Caco-2 (cell line): ENCODE data around the gene DAB1. TPM values are rescaled to one million over a fixed set of nuclear protein-coding genes. Genes with fewer than 3 reads are reported as not detected.

Source experiments
- BruUV-seq: library from RNA; stranded (reverse); fragments of 400-500 nt; replicated peaks from 2 replicates; lab custom pipeline; 2021; lab: Mats Ljungman, UMichigan
- CTCF ChIA-PET: fragments of 300-600 bp; sonication (Branson Sonifier 250); formaldehyde crosslinking; loops from one replicate; lab custom pipeline; 2022; ENCODE audit warnings: antibody characterized with exemption; lab: Charles Lee
- POLR2A ChIA-PET: fragments of 300-600 bp; sonication (Branson Sonifier 250); formaldehyde crosslinking; loops from one replicate; lab custom pipeline; 2022; ENCODE audit warnings: antibody characterized with exemption; lab: Charles Lee
- DNase-seq, 2 experiments: peaks; one replicate each; pipeline versions ENCODE4 v3.0.0 to v3.0.0-alpha.2; 2020 to 2022
- H3K27me3 ChIP-seq: replicated peaks from 2 replicates; pipeline ENCODE4 v1.6.0; 2011; ENCODE audit warnings: low read length; ENCODE audit not compliant: control insufficient read depth, insufficient read depth
- H3K36me3 ChIP-seq: 2 replicates; pipeline ENCODE4 v1.5.1; 2011; ENCODE audit warnings: low read length; ENCODE audit not compliant: control insufficient read depth, insufficient read depth
- H3K4me1 ChIP-seq: fragments of 250-450 bp; sonication (Bioruptor Pico); 2 replicates; pipeline ENCODE4 v1.5.1; 2020; ENCODE audit warnings: mild to moderate bottlenecking
- H3K4me3 ChIP-seq: 2 replicates; pipeline ENCODE4 v1.5.1; 2011; ENCODE audit warnings: low read depth, mild to moderate bottlenecking, control low read depth, low read length
- H3K9me3 ChIP-seq: fragments of 250-450 bp; sonication (Bioruptor Pico); 2 replicates; pipeline ENCODE4 v1.5.1; 2020; ENCODE audit warnings: mild to moderate bottlenecking, moderate library complexity
- H3K27ac Mint-ChIP-seq: one replicate; pipeline ENCODE4 v1.8.0; 2022; ENCODE audit warnings: mixed read lengths; ENCODE audit not compliant: unreplicated experiment
- H3K27me3 Mint-ChIP-seq: one replicate; pipeline ENCODE4 v1.8.0; 2022; ENCODE audit warnings: mixed read lengths; ENCODE audit not compliant: insufficient read depth, unreplicated experiment
- H3K36me3 Mint-ChIP-seq: one replicate; pipeline ENCODE4 v1.8.0; 2022; ENCODE audit warnings: mild to moderate bottlenecking, mixed read lengths; ENCODE audit not compliant: insufficient read depth, unreplicated experiment
- H3K4me1 Mint-ChIP-seq: one replicate; pipeline ENCODE4 v1.8.0; 2022; ENCODE audit warnings: low read depth, mixed read lengths; ENCODE audit not compliant: unreplicated experiment
- H3K4me3 Mint-ChIP-seq: one replicate; pipeline ENCODE4 v1.8.0; 2022; ENCODE audit warnings: mild to moderate bottlenecking, moderate library complexity, mixed read lengths; ENCODE audit not compliant: unreplicated experiment
- H3K9me3 Mint-ChIP-seq: one replicate; pipeline ENCODE4 v1.8.0; 2022; ENCODE audit warnings: mixed read lengths; ENCODE audit not compliant: unreplicated experiment
- intact Hi-C: fragments of 100-400 bp; cut with micrococcal nuclease; formaldehyde crosslinking; loops from one replicate; pipeline ENCODE4 v1.10.0; 2022; ENCODE audit not compliant: unreplicated experiment
- total RNA-seq: library from RNA; stranded (reverse); gene quantifications from 2 replicates; pipeline ENCODE4 v1.2.3, GENCODE V29; 2022
- TF ChIP-seq, protein P1 (sequence below), 2 experiments: fragments of 200-600 bp in 1 of 2; IDR thresholded peaks; 1 replicate in 1 of 2; 2 replicates in 1 of 2; pipeline versions ENCODE4 v1.5.1 to v1.8.0; 2011 to 2022; ENCODE audit warnings: antibody characterized with exemption in 1 of 2, control low read depth in 1 of 2, inconsistent platforms in 1 of 2, low read depth in 1 of 2, low read length in 1 of 2, mild to moderate bottlenecking in 1 of 2, moderate library complexity in 1 of 2; ENCODE audit not compliant: insufficient read depth in 1 of 2, severe bottlenecking in 1 of 2, unreplicated experiment in 1 of 2

DAB1 gene
- total RNA-seq, 1 experiment from 2014 or later: 0.32 TPM

DNA sequence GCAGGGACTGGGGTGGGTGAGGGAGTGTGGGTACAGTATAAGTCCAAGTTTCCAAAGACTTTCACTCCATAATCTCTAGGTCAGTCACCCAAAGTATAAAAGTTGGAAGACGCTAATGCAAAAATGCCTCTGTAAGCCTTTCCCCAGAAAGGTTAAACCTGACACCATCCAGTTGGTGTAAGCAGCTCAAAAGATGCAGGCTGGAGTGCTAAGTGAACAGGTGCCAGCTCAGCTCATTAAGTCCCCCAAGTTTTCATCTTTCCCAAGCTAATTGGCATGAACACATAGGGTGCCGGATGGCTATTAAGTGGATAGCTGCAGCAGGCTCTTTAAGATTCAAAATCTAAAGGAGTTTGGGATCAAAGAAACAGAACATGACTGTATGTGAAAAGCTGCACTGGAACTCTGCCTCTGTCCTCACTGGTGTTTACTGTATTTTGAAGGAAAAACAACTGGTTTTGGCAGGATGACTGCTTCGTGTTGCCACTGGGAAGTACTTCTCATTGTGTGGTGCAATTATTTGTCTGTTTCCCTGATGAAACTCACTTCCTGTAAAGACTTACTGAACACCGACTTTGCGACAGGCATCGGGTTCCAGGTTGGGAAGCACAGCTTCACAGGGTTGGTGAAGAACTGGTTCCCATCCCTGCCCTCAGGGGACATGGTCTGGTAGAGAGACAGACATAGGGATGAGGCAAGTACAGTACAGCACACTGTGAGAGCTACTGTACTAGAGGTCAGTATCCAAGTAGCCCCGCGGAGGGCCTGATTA, 152.7 kb downstream of the DAB1 start:
- H3K9me3 ChIP-seq: no peaks in the 10 kb centered on the region
- H3K4me3 ChIP-seq: no peak overlapping the region
- Mint-ChIP-seq H3K4me1 (no peaks in the 10 kb centered on the region), H3K36me3 (no peaks in the 10 kb centered on the region), H3K27me3 (no peaks in the 10 kb centered on the region), H3K27ac (no peak overlapping the region), H3K4me3 (no peak overlapping the region), H3K9me3 (no peaks in the 10 kb centered on the region)
- CTCF ChIA-PET: interaction anchor here (1.5 kb wide), 1 partner anchor 9 kb away, joined by 3 read pairs; no protein-coding TSS in a partner anchor
- H3K36me3 ChIP-seq: no peaks in the 10 kb centered on the region
- no peak for DNase-seq
- H3K4me1 ChIP-seq: no peaks in the 10 kb centered on the region
- POLR2A ChIA-PET: no interaction called here
- TF ChIP-seq, protein P1, sequence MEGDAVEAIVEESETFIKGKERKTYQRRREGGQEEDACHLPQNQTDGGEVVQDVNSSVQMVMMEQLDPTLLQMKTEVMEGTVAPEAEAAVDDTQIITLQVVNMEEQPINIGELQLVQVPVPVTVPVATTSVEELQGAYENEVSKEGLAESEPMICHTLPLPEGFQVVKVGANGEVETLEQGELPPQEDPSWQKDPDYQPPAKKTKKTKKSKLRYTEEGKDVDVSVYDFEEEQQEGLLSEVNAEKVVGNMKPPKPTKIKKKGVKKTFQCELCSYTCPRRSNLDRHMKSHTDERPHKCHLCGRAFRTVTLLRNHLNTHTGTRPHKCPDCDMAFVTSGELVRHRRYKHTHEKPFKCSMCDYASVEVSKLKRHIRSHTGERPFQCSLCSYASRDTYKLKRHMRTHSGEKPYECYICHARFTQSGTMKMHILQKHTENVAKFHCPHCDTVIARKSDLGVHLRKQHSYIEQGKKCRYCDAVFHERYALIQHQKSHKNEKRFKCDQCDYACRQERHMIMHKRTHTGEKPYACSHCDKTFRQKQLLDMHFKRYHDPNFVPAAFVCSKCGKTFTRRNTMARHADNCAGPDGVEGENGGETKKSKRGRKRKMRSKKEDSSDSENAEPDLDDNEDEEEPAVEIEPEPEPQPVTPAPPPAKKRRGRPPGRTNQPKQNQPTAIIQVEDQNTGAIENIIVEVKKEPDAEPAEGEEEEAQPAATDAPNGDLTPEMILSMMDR (IDR thresholded peaks at IDR 0.05; ENCODE audit: insufficient read depth in 1 of 2, low read depth in 1 of 2, low read length in 1 of 2, severe bottlenecking in 1 of 2, unreplicated experiment in 1 of 2): no peak
- intact Hi-C loops: no loop called here
- no TSS peak for BruUV-seq
- H3K27me3 ChIP-seq: no peaks in the 10 kb centered on the region

DNA sequence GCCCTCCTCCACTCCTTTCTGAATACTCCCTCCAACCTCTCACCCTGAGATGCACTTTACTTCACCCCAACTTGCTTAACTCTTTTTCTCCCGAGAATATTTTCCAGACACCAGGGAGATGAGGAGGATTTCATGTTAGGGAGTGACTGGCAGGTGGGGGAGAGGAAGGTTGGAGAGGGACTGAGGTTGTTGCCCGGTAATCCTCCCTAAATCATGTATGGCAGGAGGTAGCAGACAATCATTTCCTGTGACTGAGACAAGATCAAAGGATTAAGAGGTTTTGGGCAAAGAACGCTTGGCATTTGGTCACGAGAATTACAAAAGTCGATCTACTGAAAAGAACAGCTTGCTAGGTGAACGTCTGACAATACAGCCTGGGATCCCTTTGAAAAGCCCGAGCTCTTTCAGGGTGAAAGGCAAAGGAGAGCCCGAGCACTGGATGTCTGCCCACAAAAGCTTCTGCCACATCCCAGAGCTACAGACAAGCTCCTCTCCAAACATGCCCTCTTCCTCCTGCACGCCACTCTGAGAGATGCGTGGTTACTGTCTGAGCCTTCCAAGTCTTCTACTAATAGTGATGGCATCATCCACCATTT, 154.1 kb downstream of the DAB1 start:
- no peaks in the 10 kb centered on the region for H3K9me3 Mint-ChIP-seq
- intact Hi-C loops: no loop called here
- POLR2A ChIA-PET: no interaction called here
- H3K4me3 Mint-ChIP-seq: no peak overlapping the region
- CTCF ChIA-PET: no interaction called here
- Histone ChIP-seq H3K4me3 (no peak overlapping the region), H3K9me3 (no peaks in the 10 kb centered on the region), H3K36me3 (no peaks in the 10 kb centered on the region), H3K4me1 (no peaks in the 10 kb centered on the region), H3K27me3 (no peaks in the 10 kb centered on the region)
- no peak for DNase-seq
- H3K4me1 Mint-ChIP-seq: no peaks in the 10 kb centered on the region
- no peak overlapping the region for H3K27ac Mint-ChIP-seq
- no peaks in the 10 kb centered on the region for H3K36me3 Mint-ChIP-seq
- TF ChIP-seq, protein P1 (IDR thresholded peaks at IDR 0.05; ENCODE audit: insufficient read depth in 1 of 2, low read depth in 1 of 2, low read length in 1 of 2, severe bottlenecking in 1 of 2, unreplicated experiment in 1 of 2): no peak
- no TSS peak for BruUV-seq
- H3K27me3 Mint-ChIP-seq: no peaks in the 10 kb centered on the region

DNA sequence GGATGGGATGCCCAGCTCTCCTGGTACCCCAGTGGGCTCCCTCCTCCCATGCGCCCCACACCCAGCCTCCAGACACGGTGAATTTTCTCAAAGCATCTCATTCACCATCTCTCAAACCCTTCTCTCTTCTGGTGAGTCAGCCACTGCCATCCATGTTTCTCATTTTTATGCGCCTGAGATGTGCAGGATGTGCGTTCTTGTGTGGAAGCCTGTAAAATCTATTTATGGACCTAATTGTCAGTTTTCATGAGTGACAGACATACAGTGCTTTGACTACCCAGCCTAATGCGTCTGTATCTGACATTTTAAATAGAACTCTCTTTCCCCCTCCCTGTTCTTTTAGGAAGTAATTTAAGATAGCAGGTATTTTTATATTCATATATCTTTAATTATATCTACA, 158.8 kb downstream of the DAB1 start:
- no peak for DNase-seq
- ChIA-PET POLR2A (no interaction called here), CTCF (no interaction called here)
- H3K27me3 ChIP-seq: no peaks in the 10 kb centered on the region
- no peaks in the 10 kb centered on the region for H3K4me1 Mint-ChIP-seq
- no peak overlapping the region for H3K4me3 ChIP-seq
- BruUV-seq: no TSS peak
- H3K36me3 Mint-ChIP-seq: no peaks in the 10 kb centered on the region
- intact Hi-C loops: no loop called here
- no peaks in the 10 kb centered on the region for H3K36me3 ChIP-seq
- H3K4me1 ChIP-seq: no peaks in the 10 kb centered on the region
- no peaks in the 10 kb centered on the region for H3K9me3 Mint-ChIP-seq
- TF ChIP-seq, protein P1 (IDR thresholded peaks at IDR 0.05; ENCODE audit: insufficient read depth in 1 of 2, low read depth in 1 of 2, low read length in 1 of 2, severe bottlenecking in 1 of 2, unreplicated experiment in 1 of 2): no peak
- H3K4me3 Mint-ChIP-seq: no peak overlapping the region
- H3K9me3 ChIP-seq: no peaks in the 10 kb centered on the region
- no peaks in the 10 kb centered on the region for H3K27me3 Mint-ChIP-seq
- H3K27ac Mint-ChIP-seq: no peak overlapping the region
